Measurements from ENCODE around the gene TMEM79. TPM values are rescaled to one million over a fixed set of nuclear protein-coding genes. Genes with fewer than 3 reads are reported as not detected.

Gene TMEM79
- total and polyA plus RNA-seq, 2 donors = 3.4 to 10.2 TPM

DNA sequence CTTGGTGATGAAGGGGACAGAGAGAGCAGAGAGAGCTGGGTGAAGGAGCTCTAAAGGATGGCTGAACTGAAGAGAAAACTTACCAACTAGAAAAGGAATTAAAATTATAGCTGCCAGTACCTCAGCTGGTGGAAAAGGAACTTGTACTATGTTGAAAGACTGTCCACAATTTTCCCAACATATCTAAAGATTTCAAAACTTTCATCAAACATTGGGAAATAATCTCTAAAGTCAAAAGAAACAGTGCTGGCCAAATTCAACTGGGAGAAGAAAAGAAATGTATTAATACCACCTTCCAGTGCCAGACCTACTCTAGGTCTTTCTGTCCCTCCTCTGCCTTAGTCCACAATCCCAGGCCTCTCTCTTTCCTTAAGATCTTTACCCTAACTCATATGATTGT lies 7.6 kb upstream of the TMEM79 start:
- Histone ChIP-seq H3K4me1 (ENCODE audit: control insufficient read depth in 2 of 2, insufficient read depth in 2 of 2, low read length in 2 of 2) (peaks cover 6 to 7% of the 10 kb centered on the region in 2 donors), H3K4me3 (ENCODE audit: low read length in 2 of 2) (no peak overlapping the region), H3K27me3 (ENCODE audit: control insufficient read depth in 2 of 2, insufficient read depth in 1 of 2, low read length in 1 of 2) (no peaks in the 10 kb centered on the region), H3K9me3 (ENCODE audit: control insufficient read depth in 2 of 2, insufficient read depth in 1 of 2, low read length in 1 of 2) (no peaks in the 10 kb centered on the region), H3K27ac (ENCODE audit: low read depth in 1 of 2, low read length in 1 of 2) (no peak overlapping the region), H3K36me3 (ENCODE audit: control insufficient read depth in 2 of 2, insufficient read depth in 2 of 2, low read length in 1 of 2) (peaks cover 66 to 82% of the 10 kb centered on the region in 2 donors)
- DNase-seq (ENCODE audit: low read depth in 6 of 9, low spot score in 9 of 9) = no peak

- peaks cover 10 to 12% of the 10 kb centered on the region in 2 donors for H3K4me1 ChIP-seq (ENCODE audit: control insufficient read depth in 2 of 2, insufficient read depth in 2 of 2, low read length in 2 of 2)
- 97% methylated on average over 6 of the region's 6 CpGs for WGBS
- H3K27me3 ChIP-seq (ENCODE audit: control insufficient read depth in 2 of 2, insufficient read depth in 1 of 2, low read length in 1 of 2) = no peaks in the 10 kb centered on the region
- no peak overlapping the region for H3K4me3 ChIP-seq (ENCODE audit: low read length in 2 of 2)
- DNase-seq (ENCODE audit: low read depth in 6 of 9, low spot score in 9 of 9) = no peak
- peaks cover 61 to 78% of the 10 kb centered on the region in 2 donors for H3K36me3 ChIP-seq (ENCODE audit: control insufficient read depth in 2 of 2, insufficient read depth in 2 of 2, low read length in 1 of 2)
- H3K27ac ChIP-seq (ENCODE audit: low read depth in 1 of 2, low read length in 1 of 2) = no peak overlapping the region
- no peaks in the 10 kb centered on the region for H3K9me3 ChIP-seq (ENCODE audit: control insufficient read depth in 2 of 2, insufficient read depth in 1 of 2, low read length in 1 of 2)
These were observed 7.2 kb upstream of the TMEM79 start for GRCh38 chr1:156276966-156277381.

GRCh38 chr1:156279837-156280236 lies 4.3 kb upstream of the TMEM79 start:
- peaks cover 14 to 25% of the 10 kb centered on the region in 2 donors for H3K4me1 ChIP-seq (ENCODE audit: control insufficient read depth in 2 of 2, insufficient read depth in 2 of 2, low read length in 2 of 2)
- no peak overlapping the region for H3K27ac ChIP-seq (ENCODE audit: low read depth in 1 of 2, low read length in 1 of 2)
- no peak for DNase-seq (ENCODE audit: low read depth in 6 of 9, low spot score in 9 of 9)
- H3K4me3 ChIP-seq (ENCODE audit: low read length in 2 of 2) = no peak overlapping the region
- peaks cover 33 to 50% of the 10 kb centered on the region in 2 donors for H3K36me3 ChIP-seq (ENCODE audit: control insufficient read depth in 2 of 2, insufficient read depth in 2 of 2, low read length in 1 of 2)
- 97% methylated on average over 3 of the region's 3 CpGs for WGBS
- H3K27me3 ChIP-seq (ENCODE audit: control insufficient read depth in 2 of 2, insufficient read depth in 1 of 2, low read length in 1 of 2) = no peaks in the 10 kb centered on the region
- no peaks in the 10 kb centered on the region for H3K9me3 ChIP-seq (ENCODE audit: control insufficient read depth in 2 of 2, insufficient read depth in 1 of 2, low read length in 1 of 2)

GRCh38 chr1:156281281-156281680 lies 2.8 kb upstream of the TMEM79 start:
- peak in 3 of 9 donors; percentile 14 to 42 (median 21) for DNase-seq (ENCODE audit: low read depth in 6 of 9, low spot score in 9 of 9)
- no peaks in the 10 kb centered on the region for H3K27me3 ChIP-seq (ENCODE audit: control insufficient read depth in 2 of 2, insufficient read depth in 1 of 2, low read length in 1 of 2)
- H3K4me1 ChIP-seq (ENCODE audit: control insufficient read depth in 2 of 2, insufficient read depth in 2 of 2, low read length in 2 of 2) = peaks cover 14 to 25% of the 10 kb centered on the region in 2 donors
- 59% methylated on average over 8 of the region's 8 CpGs for WGBS
- H3K36me3 ChIP-seq (ENCODE audit: control insufficient read depth in 2 of 2, insufficient read depth in 2 of 2, low read length in 1 of 2) = peaks cover 34 to 48% of the 10 kb centered on the region in 2 donors
- H3K4me3 ChIP-seq (ENCODE audit: low read length in 2 of 2) = peak overlapping the region in 1 of 2 donors; percentile 63
- no peaks in the 10 kb centered on the region for H3K9me3 ChIP-seq (ENCODE audit: control insufficient read depth in 2 of 2, insufficient read depth in 1 of 2, low read length in 1 of 2)
- peak overlapping the region in 1 of 2 donors; percentile 87 for H3K27ac ChIP-seq (ENCODE audit: low read depth in 1 of 2, low read length in 1 of 2)

DNA sequence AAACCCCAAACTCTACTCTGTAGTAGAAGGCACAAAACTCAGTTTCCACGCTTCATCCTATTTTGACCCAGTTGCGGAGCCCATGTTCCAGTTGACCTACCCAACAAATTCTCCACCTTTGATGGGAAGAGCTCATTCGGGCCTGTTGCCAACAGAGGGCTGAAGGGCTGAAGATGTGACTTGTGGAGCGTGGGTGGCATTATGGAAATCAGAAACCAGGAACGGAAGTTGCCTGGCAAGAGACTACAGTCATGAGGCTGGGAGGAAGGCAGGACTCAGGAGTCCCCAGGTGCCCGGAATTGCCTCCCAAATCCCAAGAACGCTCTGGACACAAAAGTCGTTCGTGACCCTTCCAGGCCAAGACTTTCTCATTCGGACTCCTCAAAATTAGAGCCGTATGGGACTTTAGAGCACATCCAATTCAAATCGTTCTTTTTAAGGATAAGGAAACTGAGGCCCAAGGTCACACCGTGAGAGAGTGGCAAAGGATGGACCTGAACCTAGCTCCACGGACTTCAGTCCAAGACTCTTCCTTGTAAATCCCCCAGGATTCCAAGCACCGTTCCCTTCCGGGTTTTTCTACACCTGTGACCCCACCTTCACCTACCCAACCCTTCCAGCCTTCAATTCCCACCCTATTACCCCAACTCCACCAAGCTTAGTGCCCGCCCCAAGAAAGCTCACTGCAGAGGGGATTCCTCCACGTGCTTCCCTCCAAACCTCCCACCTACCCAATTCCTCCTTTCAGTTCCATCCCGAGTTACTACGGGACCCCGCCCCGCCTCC lies 2.2 kb upstream of the TMEM79 start:
- 15% methylated on average over 22 of the region's 22 CpGs for WGBS
- Histone ChIP-seq H3K27ac (ENCODE audit: low read depth in 1 of 2, low read length in 1 of 2) (peak overlapping the region in 1 of 2 donors; percentile 87), H3K9me3 (ENCODE audit: control insufficient read depth in 2 of 2, insufficient read depth in 1 of 2, low read length in 1 of 2) (no peaks in the 10 kb centered on the region), H3K4me3 (ENCODE audit: low read length in 2 of 2) (peak overlapping the region; percentile 63 to 77), H3K27me3 (ENCODE audit: control insufficient read depth in 2 of 2, insufficient read depth in 1 of 2, low read length in 1 of 2) (no peaks in the 10 kb centered on the region), H3K36me3 (ENCODE audit: control insufficient read depth in 2 of 2, insufficient read depth in 2 of 2, low read length in 1 of 2) (peaks cover 32 to 44% of the 10 kb centered on the region in 2 donors), H3K4me1 (ENCODE audit: control insufficient read depth in 2 of 2, insufficient read depth in 2 of 2, low read length in 2 of 2) (peaks cover 14 to 25% of the 10 kb centered on the region in 2 donors)
- DNase-seq (ENCODE audit: low read depth in 6 of 9, low spot score in 9 of 9) = peak in 1 of 9 donors; percentile 20

DNA sequence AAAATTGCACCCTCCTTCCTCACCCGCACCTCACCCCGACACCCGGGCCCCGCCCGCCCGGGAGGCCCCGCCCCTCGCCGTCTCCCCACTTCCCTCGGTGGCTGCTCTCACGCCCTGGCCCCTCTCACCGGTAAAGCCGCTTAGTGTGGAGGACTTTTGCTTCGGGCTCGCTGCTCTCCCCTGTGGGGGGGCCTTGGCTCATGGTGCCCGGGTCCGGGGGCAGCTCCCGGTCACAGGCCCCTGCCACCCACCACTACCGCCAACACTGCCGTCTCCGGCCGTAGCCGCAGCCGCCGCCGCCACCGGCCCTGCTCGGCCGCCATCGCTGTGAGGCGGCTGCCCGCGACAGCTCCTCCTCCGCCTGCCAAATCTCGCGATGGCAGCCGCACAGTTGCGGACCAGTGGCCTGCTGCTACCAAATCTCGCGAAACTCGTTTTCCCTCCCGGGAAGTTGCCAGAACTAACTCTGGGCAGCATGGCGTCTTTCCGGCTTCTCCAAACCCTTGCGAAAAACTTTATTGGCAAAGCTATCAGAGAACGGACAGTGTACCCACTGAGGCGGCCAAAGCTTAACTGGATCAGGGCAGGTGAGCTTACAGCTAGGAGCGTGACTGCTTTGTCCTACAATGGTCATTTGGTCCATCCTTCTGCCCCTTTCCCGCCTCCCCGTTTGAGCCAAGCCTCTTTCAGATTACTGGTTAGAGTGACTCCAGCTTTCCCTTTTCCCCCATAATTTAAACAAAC lies 1.5 kb upstream of the TMEM79 start, which contains the start of gene SMG5:
TSS of gene SMG5 (minus strand) at position 347 of the 744 bp plus-strand sequence. CDS start at position 202, 145 bp downstream.
- Histone ChIP-seq H3K27me3 (ENCODE audit: control insufficient read depth in 2 of 2, insufficient read depth in 1 of 2, low read length in 1 of 2) (no peaks in the 10 kb centered on the region), H3K4me3 (ENCODE audit: low read length in 2 of 2) (peak within 1 kb of the TSS; percentile 63 to 77), H3K27ac (ENCODE audit: low read depth in 1 of 2, low read length in 1 of 2) (peak within 1 kb of the TSS; percentile 87 to 92), H3K36me3 (ENCODE audit: control insufficient read depth in 2 of 2, insufficient read depth in 2 of 2, low read length in 1 of 2) (peaks cover 25 to 40% of the 10 kb centered on the region in 2 donors), H3K4me1 (ENCODE audit: control insufficient read depth in 2 of 2, insufficient read depth in 2 of 2, low read length in 2 of 2) (peaks cover 14 to 25% of the 10 kb centered on the region in 2 donors), H3K9me3 (ENCODE audit: control insufficient read depth in 2 of 2, insufficient read depth in 1 of 2, low read length in 1 of 2) (no peaks in the 10 kb centered on the region)
- peak; percentile 92 to 99 (median 96) for DNase-seq (ENCODE audit: low read depth in 6 of 9, low spot score in 9 of 9)
- WGBS = under 1% methylated on average over 50 of the region's 50 CpGs

DNA sequence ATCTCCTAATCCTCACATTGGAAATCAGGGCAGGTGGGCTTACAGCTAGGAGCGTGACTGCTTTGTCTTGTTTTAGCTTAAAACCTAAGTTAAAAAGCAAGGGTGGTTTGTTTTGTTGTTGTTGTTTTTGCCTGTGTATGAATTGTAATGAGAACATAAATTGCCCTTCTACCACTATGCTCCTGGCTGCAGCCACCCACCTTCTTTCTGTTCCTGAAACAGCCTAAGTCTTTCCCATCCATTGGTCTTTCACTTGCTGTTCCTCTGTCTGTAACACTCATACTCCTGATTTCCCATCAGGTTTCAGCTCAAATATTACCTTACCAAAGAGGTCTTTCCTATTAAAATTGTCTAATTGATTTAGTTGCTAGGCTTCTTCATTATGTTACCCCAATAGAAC lies 604 bp upstream of the TMEM79 start:
- no peak overlapping the region for H3K27ac ChIP-seq (ENCODE audit: low read depth in 1 of 2, low read length in 1 of 2)
- H3K36me3 ChIP-seq (ENCODE audit: control insufficient read depth in 2 of 2, insufficient read depth in 2 of 2, low read length in 1 of 2) = peaks cover 17 to 31% of the 10 kb centered on the region in 2 donors
- H3K27me3 ChIP-seq (ENCODE audit: control insufficient read depth in 2 of 2, insufficient read depth in 1 of 2, low read length in 1 of 2) = no peaks in the 10 kb centered on the region
- peaks cover 14 to 25% of the 10 kb centered on the region in 2 donors for H3K4me1 ChIP-seq (ENCODE audit: control insufficient read depth in 2 of 2, insufficient read depth in 2 of 2, low read length in 2 of 2)
- WGBS = 91% methylated on average over 1 of the region's 1 CpG
- no peaks in the 10 kb centered on the region for H3K9me3 ChIP-seq (ENCODE audit: control insufficient read depth in 2 of 2, insufficient read depth in 1 of 2, low read length in 1 of 2)
- DNase-seq (ENCODE audit: low read depth in 6 of 9, low spot score in 9 of 9) = peak in 1 of 9 donors; percentile 4
- peak overlapping the region; percentile 63 to 77 for H3K4me3 ChIP-seq (ENCODE audit: low read length in 2 of 2)

DNA sequence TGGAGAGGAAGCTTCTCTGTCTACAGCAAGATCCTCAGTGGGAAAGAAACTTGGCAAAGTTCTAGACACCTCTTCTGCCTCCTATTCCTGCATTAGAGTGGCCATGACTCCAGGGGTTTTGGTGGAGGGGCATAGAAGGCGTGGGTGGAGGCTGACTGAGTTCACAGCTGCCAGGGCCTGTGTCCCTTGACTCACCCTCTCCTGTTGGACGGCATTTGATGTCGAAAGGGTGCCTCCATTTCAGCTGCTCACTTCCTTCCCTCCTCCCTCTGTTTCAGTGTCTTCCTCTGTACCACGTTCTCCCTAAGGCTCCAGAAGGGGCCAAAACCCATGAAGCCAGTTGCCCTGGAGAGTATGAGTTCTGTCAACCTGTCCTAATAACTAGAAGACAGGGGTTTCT lies 632 bp downstream of the TMEM79 start:
- H3K36me3 ChIP-seq (ENCODE audit: control insufficient read depth in 2 of 2, insufficient read depth in 2 of 2, low read length in 1 of 2) = peaks cover 11 to 22% of the 10 kb centered on the region in 2 donors
- H3K4me3 ChIP-seq (ENCODE audit: low read length in 2 of 2) = no peak overlapping the region
- H3K9me3 ChIP-seq (ENCODE audit: control insufficient read depth in 2 of 2, insufficient read depth in 1 of 2, low read length in 1 of 2) = no peaks in the 10 kb centered on the region
- WGBS = 94% methylated on average over 4 of the region's 4 CpGs
- H3K27me3 ChIP-seq (ENCODE audit: control insufficient read depth in 2 of 2, insufficient read depth in 1 of 2, low read length in 1 of 2) = no peaks in the 10 kb centered on the region
- peaks cover 14 to 25% of the 10 kb centered on the region in 2 donors for H3K4me1 ChIP-seq (ENCODE audit: control insufficient read depth in 2 of 2, insufficient read depth in 2 of 2, low read length in 2 of 2)
- DNase-seq (ENCODE audit: low read depth in 6 of 9, low spot score in 9 of 9) = no peak
- H3K27ac ChIP-seq (ENCODE audit: low read depth in 1 of 2, low read length in 1 of 2) = no peak overlapping the region

GRCh38 chr1:156285437-156285836 lies 1.3 kb downstream of the TMEM79 start:
- peaks cover 11 to 17% of the 10 kb centered on the region in 2 donors for H3K36me3 ChIP-seq (ENCODE audit: control insufficient read depth in 2 of 2, insufficient read depth in 2 of 2, low read length in 1 of 2)
- no peak overlapping the region for H3K4me3 ChIP-seq (ENCODE audit: low read length in 2 of 2)
- peaks cover 14 to 25% of the 10 kb centered on the region in 2 donors for H3K4me1 ChIP-seq (ENCODE audit: control insufficient read depth in 2 of 2, insufficient read depth in 2 of 2, low read length in 2 of 2)
- H3K27me3 ChIP-seq (ENCODE audit: control insufficient read depth in 2 of 2, insufficient read depth in 1 of 2, low read length in 1 of 2) = no peaks in the 10 kb centered on the region
- no peak overlapping the region for H3K27ac ChIP-seq (ENCODE audit: low read depth in 1 of 2, low read length in 1 of 2)
- H3K9me3 ChIP-seq (ENCODE audit: control insufficient read depth in 2 of 2, insufficient read depth in 1 of 2, low read length in 1 of 2) = no peaks in the 10 kb centered on the region
- DNase-seq (ENCODE audit: low read depth in 6 of 9, low spot score in 9 of 9) = no peak
- 98% methylated on average over 21 of the region's 21 CpGs for WGBS
